Myocyte (in vitro differentiated cells): Measurements from ENCODE around the gene NFATC4. TPM values are rescaled to one million over a fixed set of nuclear protein-coding genes. Genes with fewer than 3 reads are reported as not detected.
"Not testable (repeated sequence)": the region's sequence is repeated elsewhere in the genome, so short reads cannot be mapped to it uniquely, and the experiment has no call there.

Experiments
- DNase-seq: peaks from one replicate; pipeline ENCODE4 v3.0.0-alpha.2; 2012; ENCODE audit warnings: low read depth
- polyA plus RNA-seq: library from polyadenylated mRNA; unstranded; fragments of >200 nt; gene quantifications from one replicate; pipeline ENCODE4 v1.2.1, GENCODE V29; 2012; ENCODE audit warnings: missing spikeins
- total RNA-seq: library from RNA; depleted of rRNA; stranded (reverse); fragments of >200 nt; gene quantifications from 2 replicates; pipeline ENCODE4 v1.2.3, GENCODE V29; 2014

Gene NFATC4
- total RNA-seq: 19.4 and 23.2 TPM in 2 replicates
- 10.2 TPM for polyA plus RNA-seq

DNA sequence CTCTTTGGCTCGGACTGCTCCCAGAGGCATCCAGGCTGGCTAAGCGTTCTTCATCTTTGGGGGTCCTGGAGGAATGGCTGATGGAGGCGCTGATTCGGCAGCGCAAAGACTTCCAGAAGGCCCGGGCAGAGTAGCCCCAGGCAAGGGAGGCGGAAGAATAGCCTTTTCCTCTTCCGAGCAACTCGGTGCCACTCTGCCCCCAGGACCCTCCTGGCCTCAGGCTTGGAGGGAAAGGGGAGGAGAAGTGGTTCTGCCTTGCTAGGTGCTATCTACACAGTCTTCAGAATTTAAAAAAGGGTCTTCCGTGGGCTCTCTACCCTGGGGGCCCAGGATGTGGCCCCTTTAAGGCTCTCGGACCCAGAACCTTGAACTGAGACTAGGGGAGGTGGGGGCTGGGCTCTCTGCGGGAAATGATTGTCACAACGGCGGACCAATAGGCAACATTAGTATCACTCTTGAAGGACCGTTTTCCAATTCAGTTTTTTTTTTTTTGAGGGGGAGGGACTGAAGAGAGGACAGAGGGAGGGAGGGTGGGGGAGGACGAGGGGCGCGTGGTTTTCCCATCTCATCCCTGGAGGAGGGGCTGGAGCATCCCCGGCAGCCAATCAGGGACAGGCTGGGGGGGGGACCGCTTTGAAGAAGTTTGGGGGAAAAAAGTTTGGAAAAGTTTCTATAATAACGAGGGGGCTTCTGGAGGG, at the start of gene NFATC4:
Gene NFATC4 (plus strand): TSS at position 671 of the 698 bp plus-strand sequence. CDS start 157 bp downstream, outside the sequence.
- peak; percentile 88 for DNase-seq

DNA sequence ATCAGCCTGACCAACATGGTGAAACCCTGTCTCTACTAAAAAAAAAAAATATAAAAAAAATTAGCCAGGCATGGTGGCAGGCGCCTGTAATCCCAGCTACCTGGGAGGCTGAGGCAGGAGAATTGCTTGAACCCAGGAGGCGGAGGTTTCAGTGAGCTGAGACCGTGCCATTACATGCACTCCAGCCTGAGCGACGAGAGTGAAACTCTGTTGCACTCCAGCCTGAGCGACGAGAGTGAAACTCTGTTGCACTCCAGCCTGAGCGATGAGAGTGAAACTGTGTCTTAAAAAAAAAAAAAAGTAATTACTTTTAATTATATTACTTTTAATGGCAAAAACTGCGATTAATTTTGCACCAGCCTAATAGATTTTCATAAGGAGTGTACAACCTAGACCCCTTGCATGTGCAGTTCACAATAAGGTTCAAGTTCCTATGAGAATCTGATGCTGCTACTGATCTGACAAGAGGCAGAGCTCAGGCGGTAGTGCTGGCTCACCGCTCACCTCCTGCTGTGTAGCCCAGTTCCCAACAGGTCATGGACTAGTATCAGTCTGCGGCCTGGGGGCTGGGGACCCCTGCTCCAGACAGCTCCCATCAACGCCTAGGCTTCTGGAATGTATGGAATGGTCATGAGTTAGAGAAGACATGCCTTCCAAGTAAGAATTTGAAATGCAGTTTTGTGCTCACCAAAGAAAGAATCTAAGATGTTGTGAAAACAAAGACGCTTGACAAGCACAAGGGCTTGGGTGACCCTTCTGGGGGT, 46.6 kb upstream of the NFATC4 start:
- DNase-seq: no peak

DNA sequence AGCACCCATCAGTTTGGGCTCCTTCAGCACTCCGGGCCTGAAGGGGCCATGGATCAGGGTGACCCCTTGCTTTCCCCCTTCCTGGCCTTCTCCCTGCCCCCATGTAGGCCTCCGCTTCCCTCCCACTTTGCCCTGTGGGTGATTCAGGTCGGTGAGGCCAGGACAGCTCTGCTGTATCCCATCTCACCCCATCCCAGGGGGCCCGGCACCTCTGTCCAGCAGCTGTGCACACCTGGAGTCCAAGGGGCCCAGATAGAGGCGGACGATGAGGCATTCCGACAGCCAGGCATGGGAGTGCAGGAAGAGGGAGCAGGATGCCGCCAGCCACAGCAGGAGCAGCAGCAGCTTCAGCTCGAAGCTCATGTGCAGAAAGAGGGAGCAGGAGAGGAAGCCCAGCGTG, 45.3 kb upstream of the NFATC4 start:
- DNase-seq: no peak

DNA sequence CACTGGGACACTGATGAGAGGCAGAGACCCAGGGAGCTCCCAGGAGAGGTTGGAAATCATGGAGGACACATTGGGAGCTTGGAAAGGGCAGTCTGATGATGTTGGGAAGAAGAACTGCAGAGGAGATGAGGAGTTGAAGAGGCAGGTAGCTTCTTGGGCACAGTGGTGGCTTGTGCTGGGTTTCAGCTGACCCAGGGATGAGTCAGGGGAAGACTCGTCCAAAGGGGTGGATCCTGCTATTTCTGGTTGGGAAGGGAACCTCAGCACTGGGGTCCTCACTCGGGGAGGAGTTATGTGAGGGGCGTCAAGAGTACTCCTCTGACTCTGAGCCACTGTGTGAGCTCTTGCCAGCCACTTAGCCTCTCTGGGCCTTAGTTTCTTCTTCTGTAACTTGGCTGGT, 44.6 kb upstream of the NFATC4 start:
- no peak for DNase-seq

DNA sequence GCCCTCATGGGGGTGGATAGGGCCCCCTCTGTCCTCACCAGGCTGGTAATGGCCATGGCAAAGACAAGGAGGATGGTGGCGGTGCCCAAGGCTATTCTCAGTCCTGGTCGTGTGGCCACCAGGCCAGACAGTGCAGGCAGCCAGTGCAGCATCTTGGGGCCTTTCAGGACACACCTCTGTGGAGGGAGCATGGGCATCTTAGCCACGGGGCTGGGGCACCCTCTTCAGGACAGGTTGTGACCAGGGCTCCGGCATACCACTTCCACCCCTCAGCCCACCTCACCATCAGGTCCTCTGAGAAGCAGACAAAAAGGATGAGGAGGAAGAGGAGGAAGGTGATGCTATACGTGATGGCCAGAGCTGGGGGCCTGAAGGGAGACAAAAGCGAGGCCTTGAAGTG, 44.0 kb upstream of the NFATC4 start:
- DNase-seq: no peak

DNA sequence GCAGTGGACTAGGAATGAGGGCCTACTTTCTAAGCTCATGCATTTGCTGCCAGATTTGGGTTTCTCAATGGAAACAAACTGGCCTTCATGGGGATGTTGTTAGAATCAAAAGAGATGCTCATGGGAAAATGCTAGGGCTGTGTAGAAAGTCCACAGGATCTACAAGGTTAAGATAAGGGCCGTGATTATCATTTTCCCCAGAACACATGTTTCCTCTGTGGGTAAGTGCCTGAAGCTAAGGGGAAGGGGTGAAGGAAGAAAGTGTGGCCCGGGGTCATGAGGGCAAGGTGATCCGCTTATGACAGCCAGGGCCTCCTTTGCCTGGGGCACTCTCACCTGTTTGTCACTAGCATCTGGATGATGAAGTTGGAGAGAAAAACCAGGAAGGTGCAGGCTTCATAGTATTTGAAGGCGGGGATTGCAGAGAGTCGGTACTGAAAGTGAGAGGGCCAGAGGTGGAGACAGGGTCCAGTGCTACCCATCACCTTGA, 42.9 kb upstream of the NFATC4 start:
- no peak for DNase-seq

DNA sequence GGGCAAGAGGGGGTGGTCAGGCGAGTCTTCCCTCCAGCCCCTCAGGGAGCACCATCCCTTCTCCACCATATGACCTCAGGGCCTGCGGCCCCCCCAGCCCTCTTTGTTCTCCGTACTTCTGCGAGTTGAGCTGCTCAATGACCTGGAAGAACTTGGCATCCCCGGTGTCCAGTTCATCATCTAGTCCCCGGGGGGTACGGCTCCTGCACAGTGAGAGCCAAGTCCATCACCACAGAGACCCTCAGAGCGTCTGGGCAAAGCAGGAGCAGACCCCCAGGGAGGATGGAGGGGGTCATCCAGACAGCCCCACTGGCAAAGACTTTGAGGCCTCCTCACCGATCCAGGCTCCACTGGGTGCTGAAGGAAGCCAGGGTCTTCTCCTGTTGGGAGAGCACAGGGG, 42.0 kb upstream of the NFATC4 start:
- no peak for DNase-seq

DNA sequence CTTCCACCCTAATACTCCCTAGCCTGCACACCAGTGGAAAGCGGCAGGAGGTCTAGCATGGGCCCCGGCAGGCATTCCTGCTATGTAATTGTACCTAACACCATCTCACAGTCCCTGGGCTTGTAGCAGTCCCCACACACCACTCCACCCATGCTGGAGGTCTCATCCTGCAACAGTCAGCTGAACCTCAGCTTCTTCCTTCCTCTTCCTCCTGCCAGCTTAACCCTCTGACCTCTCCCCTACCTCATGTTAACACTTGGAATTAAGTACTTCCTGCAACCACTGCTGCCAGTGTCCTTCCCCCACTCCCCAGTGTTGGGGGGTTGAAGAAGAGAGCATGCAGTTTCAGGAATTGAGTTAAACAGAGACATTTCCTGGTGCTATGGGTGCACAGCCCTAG, 40.7 kb upstream of the NFATC4 start:
- DNase-seq: no peak

DNA sequence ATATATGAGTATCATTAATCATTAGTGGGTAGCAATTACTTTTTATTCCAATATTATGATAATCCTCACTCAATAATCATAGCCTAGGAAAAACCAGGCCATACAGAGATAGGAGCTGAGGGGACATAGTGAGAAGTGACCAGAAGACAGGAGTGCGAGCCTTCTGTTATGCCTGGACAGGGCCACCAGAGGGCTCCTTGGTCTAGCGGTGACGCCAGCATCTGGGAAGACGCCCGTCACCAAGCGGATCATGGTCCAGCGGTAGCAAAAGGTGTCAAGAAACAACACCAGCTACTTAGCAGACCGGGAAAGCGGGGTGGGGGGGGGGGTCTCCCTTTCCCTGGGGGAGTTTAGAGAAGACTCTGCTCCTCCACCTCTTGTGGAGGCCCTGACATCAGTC, 40.1 kb upstream of the NFATC4 start:
- DNase-seq: not testable (repeated sequence)

DNA sequence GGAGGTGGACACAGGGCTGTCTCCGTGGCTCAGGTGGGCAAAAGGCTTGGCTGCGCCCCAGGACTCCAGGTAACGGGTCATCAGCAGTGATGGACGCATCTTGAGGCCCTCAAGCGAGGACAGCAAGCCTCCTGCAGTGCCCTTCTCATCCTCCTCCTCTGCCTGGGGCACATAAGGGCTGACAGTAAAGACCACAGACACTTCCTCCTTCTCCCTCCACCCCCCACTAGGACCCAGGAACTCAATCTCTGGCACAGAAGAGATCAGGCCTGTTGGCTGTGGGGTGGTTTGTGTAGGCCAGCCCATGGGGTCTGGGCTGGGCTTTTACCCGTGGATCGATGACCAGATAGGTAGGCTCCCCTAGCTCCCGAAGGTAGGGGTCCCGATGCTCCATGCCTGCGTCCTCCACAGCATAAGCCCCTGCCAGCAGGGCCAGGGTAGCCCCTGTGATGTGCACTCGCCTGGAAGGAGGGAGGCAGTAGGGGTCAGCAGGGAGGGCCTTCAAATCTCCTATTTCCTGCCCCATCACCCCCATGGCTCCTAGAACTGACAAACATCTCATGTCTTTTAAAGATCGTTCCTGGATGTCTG, 38.8 kb upstream of the NFATC4 start:
- DNase-seq: no peak

DNA sequence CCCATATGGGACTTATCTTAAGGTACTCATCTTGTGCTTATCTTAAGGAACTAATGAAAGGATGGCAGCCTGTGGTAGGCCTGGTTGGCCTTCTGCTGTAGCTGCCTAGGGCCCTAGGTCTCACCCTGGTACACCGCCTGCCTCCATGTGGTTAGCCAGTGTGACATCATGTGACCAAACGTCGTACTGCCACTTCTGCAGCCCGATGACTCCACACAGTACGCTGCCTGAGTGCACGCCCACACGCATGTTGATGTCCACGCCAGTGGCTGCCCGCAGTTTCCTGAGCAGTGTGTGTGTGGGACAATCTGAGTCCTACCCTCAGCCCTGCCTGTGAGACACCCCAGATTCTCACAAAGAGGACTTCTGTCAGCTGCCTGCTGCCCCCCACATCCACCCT, 38.2 kb upstream of the NFATC4 start:
- no peak for DNase-seq

DNA sequence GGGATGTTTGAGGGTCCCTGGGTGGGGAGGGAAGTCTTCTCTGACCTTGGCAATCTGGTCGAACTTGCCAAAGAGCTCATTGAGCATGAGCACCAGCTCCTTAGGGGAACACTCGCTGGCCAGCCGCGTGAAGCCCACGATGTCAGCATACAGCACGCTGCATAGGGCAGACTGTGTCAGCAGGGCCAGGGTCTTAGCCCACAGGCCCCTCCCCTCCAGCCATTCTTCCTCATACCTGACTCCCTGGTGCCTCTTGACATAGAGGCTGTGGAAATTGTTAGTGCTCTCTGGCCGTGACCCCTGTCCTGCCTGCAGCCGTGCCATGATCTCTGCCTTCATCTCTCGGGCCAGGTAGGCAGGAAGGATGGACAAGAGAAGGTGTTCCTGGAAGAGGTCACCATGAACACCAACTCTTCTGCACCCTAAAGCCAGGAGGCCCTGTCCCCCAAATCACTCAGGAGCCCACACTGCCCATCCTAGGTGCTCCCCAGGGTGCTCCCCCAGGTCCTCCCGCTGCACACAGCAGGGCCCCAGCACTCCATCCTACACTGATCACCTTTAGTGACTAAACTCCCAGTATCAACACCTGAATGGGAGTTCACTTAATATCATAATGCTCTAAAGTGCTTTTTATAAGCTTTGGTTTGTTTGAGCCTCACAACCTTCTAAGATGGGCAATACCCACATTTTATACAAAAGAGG, 36.9 kb upstream of the NFATC4 start:
- DNase-seq: no peak

DNA sequence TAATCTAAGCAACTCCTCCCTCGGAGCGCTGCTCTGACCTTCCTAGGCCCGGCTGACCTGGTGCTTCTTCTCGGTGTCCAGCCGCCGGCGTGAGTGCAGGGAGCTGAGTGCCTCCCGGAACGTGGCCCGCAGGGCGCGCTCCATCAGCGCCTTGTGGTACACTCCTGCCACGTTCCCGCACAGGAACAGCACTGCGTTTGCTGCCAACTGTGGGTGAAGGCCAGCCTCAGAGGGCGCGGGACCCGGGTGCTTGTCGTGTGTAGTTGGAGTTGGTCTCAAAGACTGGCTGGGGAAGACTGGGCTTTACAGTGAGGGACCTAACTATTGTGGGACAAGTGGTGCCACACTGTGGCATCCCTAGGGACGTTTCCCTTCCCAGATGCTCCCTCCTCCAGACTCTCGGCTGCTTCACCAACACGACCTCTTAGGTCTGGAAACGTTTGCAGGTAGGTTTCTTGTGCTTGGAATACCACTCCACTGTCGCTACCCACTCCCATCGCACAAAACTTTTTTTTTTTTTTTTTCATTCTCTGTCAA, 36.2 kb upstream of the NFATC4 start:
- no peak for DNase-seq

DNA sequence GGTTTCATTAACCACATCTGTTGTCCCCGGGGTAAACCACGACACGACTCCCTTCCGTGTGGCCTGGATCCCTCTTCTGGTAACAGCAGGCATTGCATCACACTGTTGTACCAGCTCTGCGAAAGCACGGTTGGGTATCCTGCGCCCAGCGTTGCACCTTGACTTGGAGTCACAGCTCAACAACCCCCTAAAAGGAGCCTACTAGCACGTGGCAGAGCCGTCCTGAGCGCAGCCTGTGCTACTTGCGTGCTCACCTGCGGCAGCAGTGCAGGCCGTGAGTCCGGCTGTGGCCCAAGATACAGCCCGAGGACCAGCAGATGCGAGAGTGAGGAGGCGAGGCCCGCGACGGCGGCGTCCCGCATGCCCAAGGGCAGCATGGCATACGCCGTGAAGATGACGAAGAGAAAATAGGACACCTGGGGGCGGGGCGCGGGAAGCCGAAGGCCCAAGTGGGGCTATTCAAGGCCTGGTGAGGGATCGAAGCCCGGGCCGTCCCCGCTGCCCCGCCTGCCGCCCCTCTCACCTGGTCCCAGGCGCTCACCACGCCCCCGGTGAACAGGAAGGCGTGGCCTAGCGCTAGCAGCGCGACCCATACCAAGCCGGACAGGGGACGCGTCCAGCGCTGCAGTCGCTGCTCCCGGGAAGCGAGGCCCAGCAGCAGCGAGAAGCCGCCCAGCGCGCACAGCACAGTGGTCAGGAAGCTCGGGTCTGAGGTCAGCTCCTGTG, 35.6 kb upstream of the NFATC4 start:
- peak; percentile 69 for DNase-seq

DNA sequence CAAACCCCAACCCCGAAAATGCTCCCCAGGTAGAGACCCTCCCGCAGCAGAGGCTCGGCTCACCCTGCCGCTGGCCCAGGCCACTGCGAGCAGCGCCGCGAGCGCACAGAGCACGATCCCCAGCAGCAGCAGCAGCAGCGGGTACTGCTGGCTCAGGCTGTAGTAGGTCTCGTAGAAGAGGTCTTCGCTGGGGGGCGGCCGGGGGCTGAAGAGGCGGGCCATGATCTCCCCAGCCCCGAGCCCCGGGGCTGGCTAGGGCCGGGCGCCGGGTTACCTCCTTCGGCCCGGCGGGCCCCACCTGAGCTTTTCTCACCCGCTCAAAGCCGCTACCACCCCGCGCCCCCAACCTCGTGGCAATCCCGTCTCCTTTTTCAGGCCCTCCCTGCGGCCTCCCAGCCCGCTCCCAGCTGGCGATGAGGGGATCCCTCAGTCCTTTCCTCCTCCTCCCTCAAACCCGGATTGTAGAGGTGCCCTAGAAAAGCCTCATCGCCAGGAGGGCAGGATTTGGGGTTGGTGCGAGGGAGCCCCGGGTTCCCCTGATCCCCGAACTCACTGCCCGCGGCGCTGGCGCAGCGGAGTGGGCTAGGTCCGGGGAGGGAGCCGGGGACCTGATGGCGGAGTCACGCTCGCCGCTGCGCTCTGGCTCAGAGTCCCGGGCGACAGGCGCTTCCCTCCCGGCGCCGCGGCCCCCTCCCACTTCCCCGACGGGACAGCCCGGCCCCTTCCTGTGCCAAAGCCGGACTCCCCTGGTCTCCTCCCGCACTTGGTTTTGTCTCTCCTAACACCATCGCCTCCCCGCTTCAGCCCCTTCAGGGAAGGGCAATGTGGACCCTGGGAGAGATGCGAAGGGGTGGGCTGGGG, 33.3 kb upstream of the NFATC4 start, which contains the start of gene ADCY4:
Gene ADCY4 (minus strand): TSS at position 641 of the 861 bp plus-strand sequence. CDS start 419 bp downstream, at position 222.
- DNase-seq: no peak

DNA sequence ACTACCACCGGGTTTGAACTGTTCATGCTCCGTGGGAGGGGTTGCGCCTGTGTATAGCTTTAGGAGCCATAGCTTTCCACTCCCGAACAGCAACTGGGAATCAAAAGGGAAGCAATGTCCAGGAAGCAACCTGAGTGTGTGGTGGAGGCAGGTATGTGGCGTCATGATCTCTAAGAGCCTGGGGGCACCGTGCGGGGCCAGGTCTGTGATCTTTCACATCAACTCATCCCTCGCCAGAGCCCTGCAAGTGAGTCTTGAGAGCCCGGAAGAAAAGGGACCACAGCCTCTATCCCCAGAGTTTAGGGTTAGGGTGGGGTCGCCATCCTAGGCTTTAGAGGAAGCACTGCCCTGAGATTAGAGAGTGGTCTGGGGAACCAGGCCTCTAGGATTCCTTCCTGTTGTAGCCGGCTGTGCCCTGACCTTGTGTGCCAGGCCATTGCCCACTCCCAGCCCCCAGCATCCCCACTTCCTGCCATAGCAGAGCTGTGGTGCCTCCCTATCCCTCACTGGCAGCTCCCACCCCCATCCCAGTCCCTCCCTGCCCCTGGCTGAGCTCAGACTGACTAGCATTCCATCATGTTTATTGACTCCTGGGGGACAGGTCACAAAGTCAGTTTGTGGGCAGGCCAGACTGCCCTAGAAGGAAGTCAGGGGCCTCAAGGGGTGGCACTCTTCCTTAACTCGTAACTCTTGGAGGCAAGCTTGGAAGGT, 32.4 kb upstream of the NFATC4 start:
- DNase-seq: no peak

DNA sequence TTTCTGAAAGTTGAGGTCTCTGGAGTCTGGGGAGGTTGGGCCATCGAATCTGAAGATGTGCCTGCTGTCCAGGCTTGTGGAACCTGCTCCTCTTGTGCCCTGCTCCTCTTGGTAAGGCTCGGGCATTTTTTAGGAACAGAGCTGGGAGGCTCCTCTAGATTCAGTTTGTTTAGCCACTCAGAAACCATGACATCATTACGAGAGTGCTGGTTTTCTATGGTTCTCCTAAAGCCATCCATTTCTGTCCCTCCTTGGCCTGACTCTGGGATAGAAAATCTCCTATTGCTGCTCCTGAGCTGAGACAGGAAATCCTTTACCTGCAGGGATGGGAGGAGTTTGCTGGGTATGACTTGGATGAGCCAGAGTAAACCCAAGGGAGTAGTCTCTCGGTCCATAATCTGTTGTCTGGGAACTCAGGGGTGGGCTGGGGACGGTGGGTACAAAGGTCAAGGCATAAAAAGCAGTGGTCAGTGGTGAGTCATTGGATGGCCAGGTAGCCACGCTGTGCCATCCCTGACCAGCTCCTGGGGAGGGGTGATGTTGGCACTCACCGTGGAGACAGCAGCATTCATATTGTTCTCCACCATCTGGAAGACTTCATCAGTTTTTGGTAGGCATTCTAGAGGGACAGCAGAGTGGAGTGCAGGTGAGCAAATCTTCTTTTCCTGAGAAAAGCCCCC, 30.7 kb upstream of the NFATC4 start:
- no peak for DNase-seq

DNA sequence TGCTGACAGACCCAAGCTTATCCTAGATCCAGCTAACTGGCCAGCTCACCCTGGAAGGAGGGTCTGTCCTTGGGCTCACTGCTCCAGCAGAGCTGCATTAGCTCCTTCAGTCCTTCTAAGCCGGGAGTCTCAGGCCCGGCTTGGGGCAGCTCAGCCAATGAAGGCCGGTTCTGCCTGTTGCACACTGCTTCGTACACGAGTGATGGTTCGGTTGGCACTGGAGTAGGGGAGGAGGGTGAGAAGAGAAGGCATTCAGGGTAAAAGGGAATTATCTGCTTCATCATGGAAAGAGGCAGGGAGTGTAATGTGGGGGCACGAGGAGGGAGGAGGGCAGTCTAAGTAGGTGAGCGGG, 30.2 kb upstream of the NFATC4 start:
- DNase-seq: no peak
